ENCODE data around the gene PITPNM3.

Gene PITPNM3

GRCh38 chr17:6543079-6544010, 13.0 kb downstream of the PITPNM3 start:
- ATAC-seq = no peak
- TF ChIP-seq ARNTL (CRISPR knock-in tag; IDR thresholded peaks at IDR 0.05; ENCODE audit: borderline replicate concordance, low read depth) (no peak), GLIS3 (CRISPR knock-in tag; IDR thresholded peaks at IDR 0.05) (no peak), ZNF565 (CRISPR knock-in tag; conservative IDR thresholded peaks at IDR 0.05; ENCODE audit: low read depth) (no peak), ZFP30 (CRISPR knock-in tag; IDR thresholded peaks at IDR 0.05) (no peak), TOX (CRISPR knock-in tag; IDR thresholded peaks at IDR 0.05; ENCODE audit: borderline replicate concordance) (no peak), TSHZ2 (CRISPR knock-in tag; IDR thresholded peaks at IDR 0.05) (no peak), PATZ1 (CRISPR knock-in tag; IDR thresholded peaks at IDR 0.05; ENCODE audit: borderline replicate concordance) (no peak), OSR1 (CRISPR knock-in tag; IDR thresholded peaks at IDR 0.05) (no peak), ZNF70 (CRISPR knock-in tag; IDR thresholded peaks at IDR 0.05) (no peak)

GRCh38 chr17:6542577-6542976, 13.8 kb downstream of the PITPNM3 start:
- TF ChIP-seq ZNF70 (CRISPR knock-in tag; IDR thresholded peaks at IDR 0.05) (no peak), ZNF565 (CRISPR knock-in tag; conservative IDR thresholded peaks at IDR 0.05; ENCODE audit: low read depth) (no peak), ZNF8 (CRISPR knock-in tag; IDR thresholded peaks at IDR 0.05) (no peak), ZFP3 (CRISPR knock-in tag; IDR thresholded peaks at IDR 0.05) (no peak), CREB5 (CRISPR knock-in tag; IDR thresholded peaks at IDR 0.05; ENCODE audit: low read depth) (no peak), ARNTL (CRISPR knock-in tag; IDR thresholded peaks at IDR 0.05; ENCODE audit: borderline replicate concordance, low read depth) (no peak)
- no peak for ATAC-seq

GRCh38 chr17:6541886-6542285, 14.5 kb downstream of the PITPNM3 start:
- ATAC-seq = no peak
- no peak for TF ChIP-seq RARB (CRISPR knock-in tag; IDR thresholded peaks at IDR 0.05)
- TF ChIP-seq ZNF8 (CRISPR knock-in tag; IDR thresholded peaks at IDR 0.05) = no peak
- TF ChIP-seq CREB5 (CRISPR knock-in tag; IDR thresholded peaks at IDR 0.05; ENCODE audit: low read depth) = no peak
- no peak for TF ChIP-seq ZNF565 (CRISPR knock-in tag; conservative IDR thresholded peaks at IDR 0.05; ENCODE audit: low read depth)
- TF ChIP-seq PATZ1 (CRISPR knock-in tag; IDR thresholded peaks at IDR 0.05; ENCODE audit: borderline replicate concordance) = no peak
- no peak for TF ChIP-seq ZC3H10 (CRISPR knock-in tag; IDR thresholded peaks at IDR 0.05)
- TF ChIP-seq ISL1 (CRISPR knock-in tag; IDR thresholded peaks at IDR 0.05) = no peak
- TF ChIP-seq ZFP30 (CRISPR knock-in tag; IDR thresholded peaks at IDR 0.05) = no peak
- no peak for TF ChIP-seq SNAI2 (CRISPR knock-in tag; IDR thresholded peaks at IDR 0.05)
- TF ChIP-seq ESRRG (CRISPR knock-in tag; IDR thresholded peaks at IDR 0.05) = no peak
- TF ChIP-seq ARNTL (CRISPR knock-in tag; IDR thresholded peaks at IDR 0.05; ENCODE audit: borderline replicate concordance, low read depth) = no peak
- TF ChIP-seq TSHZ2 (CRISPR knock-in tag; IDR thresholded peaks at IDR 0.05) = no peak
- TF ChIP-seq PPARA (CRISPR knock-in tag; IDR thresholded peaks at IDR 0.05; ENCODE audit: borderline replicate concordance) = no peak
- TF ChIP-seq GLIS3 (CRISPR knock-in tag; IDR thresholded peaks at IDR 0.05) = no peak
- TF ChIP-seq ZFP3 (CRISPR knock-in tag; IDR thresholded peaks at IDR 0.05) = no peak
- TF ChIP-seq TOX (CRISPR knock-in tag; IDR thresholded peaks at IDR 0.05; ENCODE audit: borderline replicate concordance) = no peak
- TF ChIP-seq OSR1 (CRISPR knock-in tag; IDR thresholded peaks at IDR 0.05) = no peak
- TF ChIP-seq CSRNP3 (CRISPR knock-in tag; IDR thresholded peaks at IDR 0.05) = no peak

Data from SK-N-SH treated with all-trans-retinoic acid at 6 μM for 48 hours (cell line).